CD14-positive monocyte (primary cell): ENCODE data around the gene EME1. TPM values are rescaled to one million over a fixed set of nuclear protein-coding genes. Genes with fewer than 3 reads are reported as not detected.

Experiments used
- DNase-seq, 3 donors: peaks; one replicate each; pipeline ENCODE4 v3.0.0-alpha.2; 2011 to 2022
- H2AFZ ChIP-seq: 2 replicates; pipeline ENCODE4 v1.6.0; 2012; ENCODE audit warnings: mild to moderate bottlenecking, low read depth, low read length, inconsistent platforms; ENCODE audit not compliant: insufficient read depth, poor library complexity, severe bottlenecking
- H3K27ac ChIP-seq, 2 donors: 1 replicate in 1 of 2; 2 replicates in 1 of 2; pipeline ENCODE4 v1.5.1; 2012 to 2013; ENCODE audit warnings: low read length in 2 of 2, control low read depth in 1 of 2, inconsistent platforms in 1 of 2, low read depth in 1 of 2, mild to moderate bottlenecking in 1 of 2
- H3K27me3 ChIP-seq, 2 donors: one replicate each; pipeline versions ENCODE4 v1.6.0 to v1.6.1; 2011 to 2013; ENCODE audit warnings: low read length in 2 of 2; ENCODE audit not compliant: control insufficient read depth in 2 of 2, insufficient read depth in 2 of 2
- H3K36me3 ChIP-seq, 2 donors: replicated peaks in 1 of 2; 1 replicate in 1 of 2; 2 replicates in 1 of 2; pipeline versions ENCODE4 v1.5.1 to v1.6.1; 2012 to 2013; ENCODE audit warnings: low read length in 2 of 2, control low read depth in 1 of 2, inconsistent platforms in 1 of 2, mild to moderate bottlenecking in 1 of 2; ENCODE audit not compliant: insufficient read depth in 2 of 2, control insufficient read depth in 1 of 2
- H3K4me1 ChIP-seq, 2 donors: 1 replicate in 1 of 2; 2 replicates in 1 of 2; pipeline versions ENCODE4 v1.5.1 to v1.6.1; 2012 to 2013; ENCODE audit warnings: low read length in 2 of 2, control low read depth in 1 of 2, inconsistent platforms in 1 of 2, mild to moderate bottlenecking in 1 of 2, moderate library complexity in 1 of 2; ENCODE audit not compliant: insufficient read depth in 2 of 2, control insufficient read depth in 1 of 2
- H3K4me2 ChIP-seq: replicated peaks from 2 replicates; pipeline ENCODE3; 2012; ENCODE audit warnings: low read length, moderate library complexity, mild to moderate bottlenecking; ENCODE audit not compliant: poor library complexity, severe bottlenecking; ENCODE audit errors: extremely low read depth
- H3K4me3 ChIP-seq, 3 experiments: fragments of 200-600 bp in 1 of 3; sonication (generic) in 1 of 3; replicated peaks in 1 of 3; 1 replicate in 2 of 3; 2 replicates in 1 of 3; pipeline ENCODE4 v1.5.1; 2011 to 2013; ENCODE audit warnings: low read length in 3 of 3, mild to moderate bottlenecking in 3 of 3, control low read depth in 2 of 3, low read depth in 2 of 3, inconsistent platforms in 1 of 3, moderate library complexity in 1 of 3
- H3K79me2 ChIP-seq: 2 replicates; pipeline ENCODE4 v1.6.0; 2012; ENCODE audit warnings: mild to moderate bottlenecking, control low read depth, inconsistent platforms, low read length, moderate library complexity; ENCODE audit not compliant: insufficient read depth
- H3K9ac ChIP-seq: 2 replicates; pipeline ENCODE4 v1.6.0; 2017; ENCODE audit warnings: low read length, mild to moderate bottlenecking; ENCODE audit not compliant: insufficient read depth, poor library complexity, severe bottlenecking
- H3K9me3 ChIP-seq, 2 donors: replicated peaks in 1 of 2; 1 replicate in 1 of 2; 2 replicates in 1 of 2; pipeline versions ENCODE4 v1.5.1 to v1.6.1; 2012 to 2013; ENCODE audit warnings: low read length in 2 of 2, control low read depth in 1 of 2; ENCODE audit not compliant: control insufficient read depth in 1 of 2, insufficient read depth in 1 of 2
- H4K20me1 ChIP-seq: 2 replicates; pipeline ENCODE4 v1.6.0; 2012; ENCODE audit warnings: mild to moderate bottlenecking, low read length, control low read depth, moderate library complexity; ENCODE audit not compliant: insufficient read depth
- H3K27ac Mint-ChIP-seq, 7 donors: one replicate each; pipeline ENCODE4 v1.8.0; 2020; ENCODE audit warnings: mild to moderate bottlenecking in 7 of 7, mixed read lengths in 7 of 7, moderate library complexity in 6 of 7, inconsistent platforms in 2 of 7
- H3K27me3 Mint-ChIP-seq, 3 donors: one replicate each; pipeline ENCODE4 v1.8.0; 2021 to 2022; ENCODE audit warnings: low read depth in 3 of 3, mild to moderate bottlenecking in 3 of 3, mixed read lengths in 3 of 3, moderate library complexity in 3 of 3, inconsistent platforms in 1 of 3
- H3K36me3 Mint-ChIP-seq, 2 donors: one replicate each; pipeline ENCODE4 v1.8.0; 2020; ENCODE audit warnings: mixed read lengths in 2 of 2, inconsistent platforms in 1 of 2, mild to moderate bottlenecking in 1 of 2
- H3K4me1 Mint-ChIP-seq: one replicate; pipeline ENCODE4 v1.8.0; 2020; ENCODE audit warnings: mild to moderate bottlenecking, mixed read lengths
- H3K4me3 Mint-ChIP-seq, 2 donors: one replicate each; pipeline ENCODE4 v1.8.0; 2020; ENCODE audit warnings: mild to moderate bottlenecking in 2 of 2, mixed read lengths in 2 of 2, moderate library complexity in 1 of 2
- H3K9me3 Mint-ChIP-seq, 7 donors: one replicate each; pipeline ENCODE4 v1.8.0; 2020 to 2022; ENCODE audit warnings: mixed read lengths in 7 of 7, mild to moderate bottlenecking in 6 of 7, moderate library complexity in 6 of 7, inconsistent platforms in 2 of 7
- WGBS: methylation state at CpG from one replicate; pipeline ENCODE4 v1.1.5; 2013; ENCODE audit warnings: missing lambda C conversion rate; ENCODE audit not compliant: insufficient coverage; 5-methylcytosine and 5-hydroxymethylcytosine counted together
- intact Hi-C, 2 donors: fragments of 100-400 bp; cut with micrococcal nuclease; formaldehyde crosslinking; loops; one replicate each; pipeline versions ENCODE4 v1.15.0 to v1.15.1; 2023
- polyA plus RNA-seq, 3 donors: library from polyadenylated mRNA; depleted of rRNA in 1 of 3; unstranded in 2 of 3; stranded (reverse) in 1 of 3; fragments of 300-500 nt in 2 of 3; fragments of >200 nt in 1 of 3; fragmentation: Illumina TruSeq in 2 of 3; gene quantifications; 1 replicate in 2 of 3; 2 replicates in 1 of 3; pipeline ENCODE4 v1.2.3, GENCODE V29; 2012 to 2021
- TF ChIP-seq, protein P1 (sequence below): fragments of 200-600 bp; IDR thresholded peaks from one replicate; pipeline ENCODE4 v1.8.0; 2022; ENCODE audit warnings: antibody characterized with exemption, mild to moderate bottlenecking

The EME1 gene
- polyA plus RNA-seq, 3 donors, result 0.33 to 0.76 (median 0.43) TPM

DNA sequence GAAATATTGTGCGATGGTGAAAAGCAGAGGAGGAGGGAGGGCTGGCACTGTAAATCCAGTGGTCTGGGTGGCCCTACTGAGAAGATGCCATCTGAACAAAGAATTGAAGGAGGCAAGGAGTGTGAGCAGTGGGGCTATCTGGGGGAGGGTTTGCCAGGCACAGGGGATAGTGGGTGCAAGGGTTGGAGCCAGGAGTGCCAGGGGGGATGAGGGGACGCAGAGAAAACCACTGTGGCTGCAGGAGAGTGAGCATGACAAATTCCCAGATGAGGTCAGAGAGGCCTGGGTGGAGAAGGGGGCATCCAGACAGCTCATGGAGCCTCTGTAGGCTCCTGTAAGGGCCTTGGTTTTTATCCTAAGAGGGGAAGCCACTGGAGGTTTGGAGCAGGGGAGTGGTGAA, 22.3 kb upstream of the EME1 start:
- no peaks in the 10 kb centered on the region for H3K9me3 Mint-ChIP-seq
- H3K4me3 ChIP-seq, result no peak overlapping the region

GRCh38 chr17:50352072-50352692, 20.8 kb upstream of the EME1 start:
- Histone ChIP-seq H3K27me3 (no peaks in the 10 kb centered on the region), H3K9ac (no peak overlapping the region), H3K4me1 (peaks cover 3% of the 10 kb centered on the region in 2 donors), H3K9me3 (no peaks in the 10 kb centered on the region), H3K4me3 (no peak overlapping the region), H3K27ac (no peak overlapping the region), H2AFZ (no peak overlapping the region), H3K4me2 (no peak overlapping the region), H3K36me3 (peaks cover 35 to 42% of the 10 kb centered on the region in 2 donors), H4K20me1 (peaks cover 13% of the 10 kb centered on the region), H3K79me2 (peaks cover 5% of the 10 kb centered on the region)
- peaks cover 38 to 44% of the 10 kb centered on the region in 2 donors for H3K36me3 Mint-ChIP-seq
- intact Hi-C loops, result no loop called here
- H3K9me3 Mint-ChIP-seq, result no peaks in the 10 kb centered on the region
- peak overlapping the region in 1 of 7 donors; percentile 5 for H3K27ac Mint-ChIP-seq
- H3K4me3 Mint-ChIP-seq, result no peak overlapping the region
- DNase-seq, result no peak
- H3K4me1 Mint-ChIP-seq, result peaks cover 12% of the 10 kb centered on the region
- peaks cover 0 to 2% (median 1%) of the 10 kb centered on the region in 3 donors for H3K27me3 Mint-ChIP-seq
- WGBS, result 97% methylated on average over 5 of the region's 6 CpGs
- TF ChIP-seq, protein P1, sequence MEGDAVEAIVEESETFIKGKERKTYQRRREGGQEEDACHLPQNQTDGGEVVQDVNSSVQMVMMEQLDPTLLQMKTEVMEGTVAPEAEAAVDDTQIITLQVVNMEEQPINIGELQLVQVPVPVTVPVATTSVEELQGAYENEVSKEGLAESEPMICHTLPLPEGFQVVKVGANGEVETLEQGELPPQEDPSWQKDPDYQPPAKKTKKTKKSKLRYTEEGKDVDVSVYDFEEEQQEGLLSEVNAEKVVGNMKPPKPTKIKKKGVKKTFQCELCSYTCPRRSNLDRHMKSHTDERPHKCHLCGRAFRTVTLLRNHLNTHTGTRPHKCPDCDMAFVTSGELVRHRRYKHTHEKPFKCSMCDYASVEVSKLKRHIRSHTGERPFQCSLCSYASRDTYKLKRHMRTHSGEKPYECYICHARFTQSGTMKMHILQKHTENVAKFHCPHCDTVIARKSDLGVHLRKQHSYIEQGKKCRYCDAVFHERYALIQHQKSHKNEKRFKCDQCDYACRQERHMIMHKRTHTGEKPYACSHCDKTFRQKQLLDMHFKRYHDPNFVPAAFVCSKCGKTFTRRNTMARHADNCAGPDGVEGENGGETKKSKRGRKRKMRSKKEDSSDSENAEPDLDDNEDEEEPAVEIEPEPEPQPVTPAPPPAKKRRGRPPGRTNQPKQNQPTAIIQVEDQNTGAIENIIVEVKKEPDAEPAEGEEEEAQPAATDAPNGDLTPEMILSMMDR, result no peak

More for the DNA sequence above, 22.3 kb upstream of the EME1 start:
- Histone ChIP-seq H4K20me1 (peaks cover 13% of the 10 kb centered on the region), H3K9me3 (no peaks in the 10 kb centered on the region), H3K9ac (no peak overlapping the region), H2AFZ (no peak overlapping the region), H3K36me3 (peaks cover 20 to 28% of the 10 kb centered on the region in 2 donors), H3K79me2 (peaks cover 14% of the 10 kb centered on the region), H3K27ac (no peak overlapping the region), H3K4me2 (no peak overlapping the region), H3K4me1 (peaks cover 11 to 12% of the 10 kb centered on the region in 2 donors), H3K27me3 (no peaks in the 10 kb centered on the region)
- 88% methylated on average over 2 of the region's 2 CpGs for WGBS
- Mint-ChIP-seq H3K4me1 (peaks cover 19% of the 10 kb centered on the region), H3K36me3 (peaks cover 24 to 30% of the 10 kb centered on the region in 2 donors), H3K27ac (no peak overlapping the region), H3K4me3 (no peak overlapping the region), H3K27me3 (peaks cover 2 to 3% (median 3%) of the 10 kb centered on the region in 3 donors)
- TF ChIP-seq, protein P1, result no peak
- intact Hi-C loops, result no loop called here
- no peak for DNase-seq
